HuH-7 (cell line): ENCODE data around the gene RALGAPA2.

Source experiments
- DNase-seq: peaks from one replicate; pipeline ENCODE4 v3.0.0; 2011; ENCODE audit warnings: low spot score

RALGAPA2 gene

DNA sequence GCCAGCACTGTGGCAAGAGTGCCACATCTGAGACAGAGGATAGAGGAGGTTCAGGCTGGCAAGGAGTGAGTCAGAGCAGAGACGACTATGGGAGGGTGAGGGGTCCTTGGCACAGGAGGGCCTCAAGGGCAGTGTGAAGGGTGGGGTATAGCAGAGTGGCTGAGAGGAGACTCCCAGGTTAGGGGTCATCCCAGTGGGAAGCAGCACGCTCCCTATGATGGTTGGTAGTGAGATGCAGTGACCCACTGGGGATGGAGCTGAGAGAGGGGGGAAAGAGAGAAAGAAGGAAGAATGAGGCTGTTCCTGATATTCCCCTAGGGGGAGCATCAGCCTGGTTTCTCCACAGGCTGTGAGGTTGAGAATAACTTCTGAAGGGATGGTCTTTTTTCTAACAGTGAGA is 247.2 kb downstream of the RALGAPA2 start:
- DNase-seq = peak; percentile 59

DNA sequence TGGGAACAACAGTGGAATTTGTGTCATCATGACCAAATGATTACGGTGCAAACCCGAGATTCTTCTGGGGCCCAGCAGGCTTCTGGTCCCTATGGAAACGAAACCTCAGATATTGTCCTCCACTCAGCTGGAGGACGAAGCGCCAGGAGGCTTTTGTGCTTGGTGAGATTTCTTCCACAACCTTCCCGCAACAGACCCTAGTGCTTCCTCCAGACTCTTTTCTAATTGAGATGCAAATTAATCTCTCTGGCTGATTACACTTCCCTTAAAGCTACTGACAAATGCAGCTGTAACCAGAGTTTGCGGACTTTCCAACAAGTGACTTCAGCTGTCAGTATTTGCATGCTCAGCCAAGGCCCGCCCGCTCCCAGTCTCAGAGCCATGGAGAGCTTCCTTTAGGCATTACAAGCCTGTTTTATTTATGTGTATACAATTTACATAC is 248.5 kb downstream of the RALGAPA2 start:
- no peak for DNase-seq

DNA sequence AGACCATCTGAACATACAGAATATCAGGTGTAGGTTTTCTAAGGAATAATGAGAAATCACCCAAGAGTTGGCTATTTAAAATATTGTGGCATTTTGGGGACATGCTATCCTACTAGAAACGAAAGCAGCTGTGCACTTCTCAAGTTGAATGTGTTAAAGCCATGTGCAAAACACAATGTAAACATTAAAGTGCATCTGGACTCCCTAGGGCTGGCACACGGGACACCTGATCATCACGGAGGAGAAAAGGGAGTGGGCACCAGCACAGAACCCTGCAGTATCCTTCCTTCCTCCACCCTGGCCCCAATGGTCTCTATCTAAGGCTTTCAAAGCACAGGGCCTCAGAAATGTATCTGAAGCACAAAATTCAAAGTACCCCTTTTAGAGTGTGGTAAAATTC is 250.3 kb downstream of the RALGAPA2 start:
- DNase-seq = no peak

DNA sequence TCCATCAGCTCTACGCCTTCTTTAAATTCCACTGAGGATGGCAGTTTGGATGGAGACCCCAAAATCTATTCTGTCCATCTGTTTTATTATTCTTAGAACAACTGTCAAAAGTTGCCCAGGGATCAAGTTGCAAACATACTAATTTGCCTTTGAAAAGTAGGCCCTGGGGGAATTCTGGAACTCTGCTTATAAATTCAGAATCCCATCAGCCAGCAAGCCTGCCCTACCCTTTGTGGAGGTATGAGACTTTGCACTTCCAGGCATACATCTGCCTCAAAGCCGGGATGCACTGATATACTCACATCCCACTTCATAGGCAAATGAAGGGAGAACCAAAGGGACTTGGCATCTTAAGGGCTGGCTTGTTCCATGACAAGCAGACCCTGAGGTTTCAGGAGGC is 250.9 kb downstream of the RALGAPA2 start:
- no peak for DNase-seq

DNA sequence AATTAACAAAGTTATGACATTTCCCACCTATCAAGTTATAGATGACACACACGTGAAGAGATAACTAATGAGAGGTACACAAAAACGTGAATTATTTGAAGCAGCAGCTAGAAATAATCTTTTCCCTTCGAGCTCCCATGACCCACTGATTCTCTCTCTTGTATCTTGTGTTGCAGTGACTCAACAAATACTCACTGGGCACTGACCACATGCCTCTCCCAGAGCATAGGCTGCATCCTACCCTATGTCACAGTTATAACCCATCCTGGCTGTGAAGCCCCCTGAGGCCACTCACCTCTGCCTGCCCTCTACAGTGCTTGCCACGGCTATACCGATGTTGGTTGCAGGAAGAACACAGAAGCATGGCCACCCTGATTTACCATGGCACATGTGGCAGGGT is 252.7 kb downstream of the RALGAPA2 start:
- no peak for DNase-seq

DNA sequence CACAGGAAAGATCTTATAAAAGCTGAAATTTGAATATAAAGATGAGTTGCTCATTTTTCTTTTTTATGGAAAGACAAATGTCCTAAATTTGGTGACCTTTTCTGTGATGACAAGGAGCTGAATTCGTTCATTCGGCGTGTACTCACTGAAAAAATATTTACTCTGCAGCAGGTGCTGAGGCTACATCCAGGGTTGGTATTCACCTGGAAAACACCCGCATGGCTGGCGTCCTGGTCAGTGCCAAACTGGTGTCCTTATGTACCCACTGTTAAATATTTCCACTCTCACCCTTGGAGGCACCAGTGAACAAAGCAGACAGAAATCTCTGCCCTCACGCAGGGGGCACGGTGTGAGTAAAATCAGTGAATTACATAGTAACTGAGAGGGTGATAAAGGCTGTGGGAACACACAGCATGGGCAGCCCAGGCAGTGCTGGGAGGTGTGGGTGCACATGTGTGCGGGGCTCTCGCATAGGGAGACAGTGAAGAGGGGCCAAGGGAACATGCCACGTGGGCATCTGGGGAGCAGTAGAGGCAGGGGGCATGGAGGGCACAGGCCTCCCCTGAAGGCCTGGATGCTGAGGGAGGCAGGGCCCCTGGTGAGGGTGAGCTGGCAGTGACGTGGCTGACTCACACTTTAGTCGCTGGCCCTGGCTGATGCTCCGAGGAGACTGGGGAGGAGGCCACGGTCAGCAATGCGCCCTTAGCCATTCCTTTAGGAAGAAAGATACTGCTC is 254.9 kb downstream of the RALGAPA2 start:
- DNase-seq = no peak

DNA sequence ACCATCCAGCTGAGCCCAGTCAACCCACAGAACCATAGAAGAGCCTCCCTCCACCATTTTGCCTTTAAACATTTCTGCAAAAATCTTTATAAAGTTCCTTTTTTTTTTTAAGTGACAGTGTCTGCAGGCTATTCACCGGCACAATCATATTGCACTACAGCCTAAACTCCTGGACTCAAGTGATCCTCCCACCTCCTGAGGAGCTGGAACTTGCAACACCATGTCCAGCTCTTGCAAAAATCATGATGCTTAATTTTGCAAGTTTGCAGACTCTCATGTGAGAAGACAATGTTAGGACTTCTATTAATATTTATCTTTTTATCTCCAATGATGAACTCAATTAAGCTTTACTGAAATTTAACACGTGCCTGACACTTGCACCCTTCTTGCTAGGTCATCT is 255.7 kb downstream of the RALGAPA2 start:
- DNase-seq = no peak

DNA sequence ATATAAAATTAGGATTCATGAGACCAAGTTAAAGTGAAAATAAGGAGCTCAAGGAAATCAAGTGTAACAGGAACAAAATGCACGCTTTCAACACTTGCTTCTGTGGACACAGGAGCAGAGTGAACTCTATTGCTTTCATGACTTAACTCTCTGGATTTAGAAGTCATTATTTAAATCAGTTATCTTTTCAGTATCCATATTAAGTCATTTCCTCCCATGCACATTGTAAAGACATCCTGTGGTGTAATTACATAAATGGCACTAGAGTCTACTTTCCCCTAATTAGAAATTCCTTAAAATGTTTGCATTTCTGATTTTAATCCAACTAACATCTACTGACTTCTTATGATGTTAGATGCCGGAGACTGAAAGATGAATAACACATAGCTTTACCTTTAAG is 256.5 kb downstream of the RALGAPA2 start:
- DNase-seq = no peak

DNA sequence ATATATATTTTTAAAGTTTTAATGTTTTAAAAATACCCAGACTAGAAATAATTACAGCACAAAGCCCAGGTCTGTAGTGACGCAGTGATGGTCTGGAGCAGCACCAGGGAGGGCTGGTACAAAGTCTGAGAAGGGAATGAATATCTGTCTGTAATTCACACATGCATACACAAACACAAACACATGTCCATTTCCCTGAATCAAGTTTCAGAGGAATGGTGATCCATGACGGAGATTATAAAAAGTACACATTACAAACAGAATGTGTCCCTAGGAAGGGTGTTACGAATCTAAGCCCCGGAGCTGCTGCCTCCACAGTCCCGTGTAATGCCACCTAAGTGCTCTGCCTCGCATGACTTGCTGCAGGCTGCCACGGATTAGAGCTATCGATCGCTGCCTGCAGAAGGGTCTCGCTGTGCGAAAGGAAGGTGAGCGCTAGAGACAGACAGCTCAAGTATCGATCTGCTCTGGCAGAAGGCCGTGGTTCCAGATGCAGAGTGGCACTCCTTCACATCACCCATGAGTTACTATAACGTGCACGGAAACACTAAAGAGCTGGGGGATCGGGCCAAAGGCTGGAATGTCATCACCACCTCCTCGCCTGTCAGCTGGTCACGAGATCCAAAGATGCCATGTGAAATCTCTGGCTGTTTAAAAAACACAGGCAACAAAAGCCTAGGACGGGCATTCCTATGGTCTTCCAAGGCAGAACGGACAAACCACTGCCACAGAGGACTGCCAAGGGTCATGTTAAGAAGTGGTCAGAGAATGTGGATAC is 257.4 kb downstream of the RALGAPA2 start:
- no peak for DNase-seq

DNA sequence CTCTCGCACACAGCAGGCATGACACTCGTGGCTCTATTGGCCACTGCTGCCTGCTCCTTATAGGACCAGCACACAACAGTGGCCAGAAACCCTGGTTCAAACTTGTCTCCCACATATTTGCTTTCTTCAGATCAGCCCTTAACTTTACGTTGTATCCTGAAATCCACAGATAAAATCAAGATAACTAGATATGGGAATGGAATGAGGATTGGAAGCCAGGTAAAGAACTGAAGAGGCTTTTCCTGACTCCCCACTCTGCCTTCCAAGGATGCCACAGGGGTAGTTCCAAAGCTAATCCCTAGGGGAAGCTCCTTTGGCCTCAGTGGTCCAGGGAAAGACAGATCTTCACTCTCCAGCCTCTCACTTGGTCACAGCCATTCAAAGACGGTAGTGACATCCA is 258.1 kb downstream of the RALGAPA2 start:
- no peak for DNase-seq

DNA sequence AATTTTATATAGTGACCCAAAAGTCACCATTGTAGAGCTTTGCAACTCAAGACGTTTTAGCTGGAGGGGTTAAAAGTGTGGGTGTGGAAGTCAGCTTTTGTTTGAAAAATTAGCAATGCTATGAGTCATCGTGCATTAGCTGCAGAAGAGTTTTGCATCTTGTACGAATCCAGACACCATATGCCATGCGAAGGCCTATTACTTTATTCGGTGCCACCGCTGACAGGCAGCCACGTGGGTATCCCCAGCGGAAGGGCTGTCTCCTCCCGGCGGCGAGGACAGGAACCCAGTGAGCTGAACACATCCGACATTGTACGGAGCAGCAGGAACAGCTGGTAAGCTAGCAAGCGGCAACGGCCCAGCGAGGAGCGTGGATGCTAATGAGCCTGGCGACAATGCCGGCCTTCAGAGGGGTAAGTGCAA is 260.2 kb downstream of the RALGAPA2 start:
- no peak for DNase-seq

DNA sequence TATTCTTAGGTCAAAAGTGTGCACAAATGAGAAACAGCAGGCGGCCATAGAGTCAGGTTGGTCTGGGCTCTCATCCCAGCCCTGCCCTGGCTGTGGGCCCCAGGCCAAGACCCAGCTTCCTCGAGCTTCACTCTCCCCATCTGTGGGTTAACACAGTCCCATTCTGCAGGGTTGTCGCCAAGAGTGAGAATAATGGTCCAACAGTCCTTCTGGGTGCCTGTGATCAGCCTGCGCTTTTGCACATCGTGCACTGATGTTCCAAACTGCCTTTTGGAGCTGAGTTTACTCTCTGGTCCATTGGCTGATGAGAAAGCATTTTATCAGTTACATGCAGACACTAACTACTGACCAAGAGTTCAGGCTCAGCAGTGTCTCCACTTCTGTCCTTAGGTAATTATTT is 261.9 kb downstream of the RALGAPA2 start:
- DNase-seq = no peak

DNA sequence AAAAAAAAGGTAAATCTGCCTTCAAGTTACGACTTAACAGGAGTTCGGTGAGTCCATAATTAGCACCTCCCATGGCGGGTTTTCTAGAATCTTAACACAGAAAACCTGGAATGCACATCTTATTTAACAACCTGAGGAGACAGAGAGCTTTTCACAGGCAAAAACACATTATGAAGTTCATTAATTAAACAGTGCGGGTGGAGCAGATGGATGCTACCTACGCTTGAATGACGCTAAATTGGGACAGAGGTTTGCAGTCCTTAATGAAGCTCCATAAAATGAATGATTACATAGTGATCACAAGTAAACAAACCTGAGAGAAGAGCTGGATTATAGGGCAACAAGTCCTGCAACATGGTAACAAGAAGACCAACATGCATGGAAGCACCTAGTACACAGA is 263.6 kb downstream of the RALGAPA2 start:
- no peak for DNase-seq

DNA sequence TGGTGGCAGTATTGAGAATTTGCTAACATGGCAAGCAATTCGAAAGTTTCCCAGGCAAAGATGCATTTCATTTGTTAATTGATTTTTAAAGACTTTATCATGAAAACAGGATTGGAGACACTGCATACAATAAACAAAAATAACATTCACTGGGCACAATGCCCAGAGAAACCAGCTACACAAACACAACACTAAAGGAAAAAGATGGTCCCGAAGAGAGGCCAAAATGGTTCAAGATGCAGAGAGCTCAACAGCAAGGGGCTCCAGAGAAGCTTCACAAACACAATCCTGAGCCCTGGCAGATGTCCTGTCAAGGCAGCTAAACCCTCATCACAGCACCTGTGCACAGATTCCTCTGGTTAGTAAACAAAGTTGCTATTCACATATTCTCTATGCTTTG is 265.2 kb downstream of the RALGAPA2 start:
- no peak for DNase-seq

DNA sequence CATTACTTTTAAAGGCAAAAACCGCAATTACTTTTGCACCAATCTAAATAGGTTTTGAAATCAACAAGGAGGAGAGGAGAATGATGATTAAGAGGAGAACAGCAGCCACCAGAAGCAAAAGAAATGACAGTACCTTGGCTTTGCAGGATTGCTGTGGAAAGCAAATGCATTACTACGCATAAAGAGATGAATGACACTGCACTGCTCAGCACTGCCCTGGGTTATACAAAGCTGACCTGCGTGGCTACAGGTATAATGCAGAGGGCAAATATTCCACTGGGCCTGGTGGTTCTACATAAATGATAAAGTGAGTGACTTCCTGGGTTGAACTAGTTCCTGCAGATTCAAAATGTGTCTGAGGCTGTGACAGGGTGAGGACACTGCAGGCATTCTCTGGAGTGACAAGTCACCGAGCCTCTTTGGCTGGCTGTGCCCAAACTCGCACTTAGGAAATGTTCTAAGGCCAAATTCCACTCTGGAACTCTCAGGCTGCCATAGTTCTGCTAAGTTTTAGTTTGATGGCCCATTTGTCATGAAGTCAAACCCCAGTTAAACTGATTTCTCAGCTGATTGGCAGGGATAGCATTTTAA is 265.9 kb downstream of the RALGAPA2 start:
- DNase-seq = no peak

DNA sequence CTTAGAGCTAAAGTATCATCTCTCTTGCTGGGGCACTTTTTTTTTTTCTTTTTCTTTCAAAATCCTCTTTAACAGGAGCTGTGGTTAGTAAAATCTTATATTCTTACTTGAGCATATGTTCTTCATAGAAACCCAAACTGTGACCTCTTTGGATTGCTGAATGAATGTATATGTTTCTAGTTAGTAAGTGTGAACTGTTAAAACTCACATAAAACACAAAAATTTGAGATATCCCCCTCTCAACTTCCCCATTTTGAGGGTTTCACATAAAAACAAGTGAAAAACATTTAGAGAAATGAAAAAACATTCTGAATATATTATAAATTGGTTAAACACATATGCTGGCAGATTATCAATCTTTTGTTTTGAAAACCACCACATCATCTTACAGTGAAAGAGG is 266.4 kb downstream of the RALGAPA2 start:
- no peak for DNase-seq

DNA sequence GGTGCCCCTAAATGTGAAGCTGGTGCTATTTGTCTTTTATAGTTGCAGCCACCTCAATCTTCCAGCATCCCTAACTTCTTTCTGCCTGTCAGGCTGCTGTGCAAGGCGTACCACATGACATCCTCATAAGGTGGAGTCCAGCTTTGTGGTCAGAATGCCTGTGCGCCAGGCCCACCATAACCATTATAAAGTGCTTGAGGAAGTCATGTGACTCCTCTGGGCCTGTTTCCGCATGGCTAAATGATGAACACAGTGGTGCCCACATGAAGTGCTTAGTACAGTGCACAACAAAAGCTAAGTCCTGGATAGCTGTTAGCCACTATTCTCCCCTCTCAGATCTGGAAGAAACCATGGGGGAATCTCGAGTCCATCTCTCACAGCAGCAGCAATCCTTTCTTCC is 268.9 kb downstream of the RALGAPA2 start:
- DNase-seq = no peak

DNA sequence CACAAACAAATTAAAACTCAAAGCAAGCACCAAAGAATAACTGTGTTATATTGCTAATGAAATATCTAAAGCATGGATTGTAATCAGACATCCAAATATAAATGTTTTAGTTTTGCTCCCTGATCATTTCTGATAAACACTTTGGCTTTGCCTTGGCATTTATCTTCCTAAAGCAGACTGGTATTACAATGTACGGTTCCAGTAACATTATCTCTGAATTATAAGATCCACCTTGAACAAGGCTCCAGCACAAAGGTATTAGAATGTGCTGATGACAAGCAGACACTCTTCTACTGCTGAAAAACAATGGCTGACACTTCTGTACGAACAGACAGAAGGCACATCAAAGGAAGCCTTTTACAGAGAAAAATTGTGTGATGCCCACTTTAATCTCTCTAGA is 270.0 kb downstream of the RALGAPA2 start:
- DNase-seq = no peak

DNA sequence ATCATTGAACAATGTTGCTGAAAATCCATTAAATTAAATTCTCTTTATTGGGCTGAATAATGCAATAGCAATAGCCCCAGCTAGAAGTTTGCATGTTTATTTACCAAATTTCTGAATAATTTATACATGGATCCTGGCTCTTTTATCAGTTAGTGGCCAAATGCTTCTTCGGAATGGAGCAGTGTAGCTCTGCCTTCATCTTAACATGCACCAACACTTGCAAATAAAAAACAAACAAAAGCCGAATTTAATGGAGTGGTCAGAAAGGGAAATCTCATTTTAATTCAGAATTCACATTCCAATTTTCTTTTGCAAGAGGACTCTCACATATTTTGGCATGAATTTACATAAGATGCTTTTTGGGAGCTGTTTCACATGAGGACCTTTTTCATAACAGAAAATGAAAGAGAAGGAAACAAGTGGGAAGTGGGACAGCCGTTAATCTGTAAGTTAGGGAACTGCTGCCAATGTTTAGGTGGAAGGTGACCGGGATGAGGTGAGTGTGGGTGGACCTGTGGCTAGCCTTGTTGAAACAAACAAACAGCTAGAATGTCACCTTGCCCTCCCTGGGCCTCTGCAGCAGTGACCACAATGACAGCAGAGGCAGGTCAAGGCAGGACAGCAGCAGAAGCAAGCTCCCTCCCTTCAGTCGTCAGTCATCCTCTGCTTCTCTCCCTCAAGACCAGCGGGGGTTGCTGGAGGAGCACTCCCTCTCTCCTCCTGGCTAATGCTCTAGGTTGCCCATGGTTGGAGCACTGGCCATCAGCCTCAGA is 271.4 kb downstream of the RALGAPA2 start:
- DNase-seq = peak; percentile 52

DNA sequence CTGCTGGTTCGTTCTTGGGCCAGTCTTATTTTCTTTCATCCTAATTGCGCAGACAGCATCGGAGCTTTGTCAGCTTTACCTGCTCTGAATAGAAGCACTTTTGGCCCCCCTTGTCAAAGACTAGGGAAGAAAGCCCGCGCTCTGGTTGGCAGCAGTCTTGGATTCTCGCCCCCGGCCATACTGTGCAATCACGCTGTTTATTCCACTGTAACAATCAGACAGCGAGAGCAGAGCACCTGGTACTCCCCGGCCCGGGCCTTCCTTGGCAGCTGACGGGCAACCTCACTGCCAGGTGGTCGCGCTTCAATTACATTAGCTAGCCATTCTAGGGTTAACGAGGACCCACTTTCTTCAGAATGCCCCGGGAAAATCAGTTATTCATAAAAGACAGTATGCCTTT is 272.0 kb downstream of the RALGAPA2 start:
- no peak for DNase-seq

DNA sequence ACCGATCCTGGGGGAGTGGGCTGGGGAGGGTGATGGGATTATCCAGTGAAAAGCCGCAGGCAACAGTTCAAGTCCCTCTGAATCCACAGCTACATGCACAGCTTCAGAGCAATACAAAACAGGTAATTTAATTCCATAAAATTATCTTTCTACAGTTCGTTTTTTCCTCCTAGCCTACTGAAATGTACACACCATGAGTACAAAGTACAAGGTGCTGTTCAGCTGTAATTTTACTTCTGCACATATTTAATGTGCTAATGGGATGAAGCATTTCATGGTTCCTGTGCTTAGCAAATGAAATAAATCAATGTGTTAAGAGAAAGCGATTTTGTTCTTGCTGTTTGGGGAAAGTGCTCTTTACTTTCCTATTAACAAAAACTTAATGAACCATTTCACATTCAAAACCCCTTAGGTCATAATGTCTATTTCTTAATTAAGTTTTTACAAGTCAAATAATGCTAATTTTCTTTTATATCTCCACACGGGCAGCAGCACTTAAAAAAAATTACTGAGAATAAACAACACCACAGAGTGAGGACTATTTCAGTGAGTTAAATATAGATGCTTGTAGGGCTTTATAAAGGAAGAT is 272.7 kb downstream of the RALGAPA2 start:
- no peak for DNase-seq

DNA sequence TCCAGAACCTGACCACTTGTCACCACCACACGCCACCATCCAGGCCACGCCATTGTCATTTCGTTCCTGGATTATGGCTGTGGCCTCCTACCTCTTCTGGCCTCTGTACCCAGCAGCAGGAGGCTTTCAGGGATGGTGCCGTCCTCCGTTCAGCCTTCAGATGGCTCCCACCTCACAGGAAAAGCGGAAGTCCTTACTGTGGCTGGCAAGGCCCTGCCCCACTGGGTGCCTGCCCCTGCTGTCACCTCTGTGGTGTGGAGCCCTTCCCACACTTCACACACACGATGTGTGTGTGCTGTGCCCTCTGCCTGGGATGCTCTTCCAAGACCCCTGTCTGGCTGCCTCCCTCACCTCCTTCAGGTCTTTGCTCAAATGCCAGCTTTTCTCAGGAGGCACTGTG is 275.1 kb downstream of the RALGAPA2 start:
- no peak for DNase-seq
